ENCODE data around the gene UMODL1. TPM values are rescaled to one million over a fixed set of nuclear protein-coding genes. Genes with fewer than 3 reads are reported as not detected.
"Not testable (repeated sequence)": the region's sequence is repeated elsewhere in the genome, so short reads cannot be mapped to it uniquely, and the experiment has no call there.

Gene UMODL1
- total and polyA plus RNA-seq, 2 donors (not counting 3 experiments of a cell fraction or from before 2014, with no cell fraction given) = not detected

GRCh38 chr21:42078247-42079007, 7.3 kb downstream of the UMODL1 start:
- H3K9me1 ChIP-seq (replicated peaks; ENCODE audit: control insufficient read depth, extremely low read depth, insufficient read depth, low read length); DNase-seq (ENCODE audit: low read depth, low spot score); H3K27ac ChIP-seq (ENCODE audit: insufficient read depth, low read depth, low read length); H3K4me1 ChIP-seq (ENCODE audit: control insufficient read depth, extremely low read depth, insufficient read depth, low read length); FAIRE-seq; H4K20me1 ChIP-seq (replicated peaks; ENCODE audit: control insufficient read depth, extremely low read depth, insufficient read depth, low read length); POLR2A ChIA-PET; H3K36me3 ChIP-seq (ENCODE audit: control insufficient read depth in 2 of 2, extremely low read depth in 1 of 2, insufficient read depth in 2 of 2, low read length in 2 of 2); H3K4me2 ChIP-seq (ENCODE audit: insufficient read depth, low read length); H2AFZ ChIP-seq (ENCODE audit: low read depth, low read length); BruUV-seq (replicated peaks); H3K79me2 ChIP-seq (ENCODE audit: control insufficient read depth, insufficient read depth, low read length); dilution Hi-C loops (cut with MboI; ENCODE audit: extremely low pct_ligation_motif_present, low sequenced_read_pairs); H3K9me3 ChIP-seq (replicated peaks; ENCODE audit: control insufficient read depth, insufficient read depth, low read length); H3K27me3 ChIP-seq (ENCODE audit: control insufficient read depth in 2 of 2, insufficient read depth in 2 of 2, low read length in 2 of 2); H3K4me3 ChIP-seq (replicated peaks in 1 of 3; ENCODE audit: insufficient read depth in 1 of 3, low read depth in 1 of 3, low read length in 3 of 3); CTCF ChIA-PET; intact Hi-C loops (cut with micrococcal nuclease); H3K9ac ChIP-seq (replicated peaks; ENCODE audit: extremely low read depth, insufficient read depth, low read length): not testable (repeated sequence)

GRCh38 chr21:42079008-42079938, 8.2 kb downstream of the UMODL1 start:
- dilution Hi-C loops (cut with MboI; ENCODE audit: extremely low pct_ligation_motif_present, low sequenced_read_pairs) = no loop called here
- CTCF ChIA-PET = interaction anchor here (2.1 kb wide), 1 partner anchor 29 kb away, joined by 7 read pairs; no protein-coding TSS in a partner anchor
- H3K4me2 ChIP-seq (ENCODE audit: insufficient read depth, low read length) = no peak overlapping the region

More at GRCh38 chr21:42079008-42079938, 8.2 kb downstream of the UMODL1 start:
- Histone ChIP-seq H3K79me2 (ENCODE audit: control insufficient read depth, insufficient read depth, low read length) (no peaks in the 10 kb centered on the region), H3K9ac (replicated peaks; ENCODE audit: extremely low read depth, insufficient read depth, low read length) (no peak overlapping the region), H3K4me3 (replicated peaks in 1 of 3; ENCODE audit: insufficient read depth in 1 of 3, low read depth in 1 of 3, low read length in 3 of 3) (no peak overlapping the region), H3K27me3 (ENCODE audit: control insufficient read depth in 2 of 2, insufficient read depth in 2 of 2, low read length in 2 of 2) (peaks cover 0 to 3% of the 10 kb centered on the region in 2 experiments), H3K36me3 (ENCODE audit: control insufficient read depth in 2 of 2, extremely low read depth in 1 of 2, insufficient read depth in 2 of 2, low read length in 2 of 2) (no peaks in the 10 kb centered on the region), H2AFZ (ENCODE audit: low read depth, low read length) (no peak overlapping the region), H3K27ac (ENCODE audit: insufficient read depth, low read depth, low read length) (no peak overlapping the region), H4K20me1 (replicated peaks; ENCODE audit: control insufficient read depth, extremely low read depth, insufficient read depth, low read length) (no peaks in the 10 kb centered on the region), H3K9me1 (replicated peaks; ENCODE audit: control insufficient read depth, extremely low read depth, insufficient read depth, low read length) (no peaks in the 10 kb centered on the region), H3K4me1 (ENCODE audit: control insufficient read depth, extremely low read depth, insufficient read depth, low read length) (no peaks in the 10 kb centered on the region), H3K9me3 (replicated peaks; ENCODE audit: control insufficient read depth, insufficient read depth, low read length) (no peaks in the 10 kb centered on the region)
- FAIRE-seq (no peak), DNase-seq (ENCODE audit: low read depth, low spot score) (no peak)
- intact Hi-C loops (cut with micrococcal nuclease) = no loop called here
- no TSS peak for BruUV-seq (replicated peaks)
- no peak for TF ChIP-seq MYC (IDR thresholded peaks at IDR 0.05; ENCODE audit: low read depth, low read length)
- no peak for TF ChIP-seq POLR2AphosphoS5 (IDR thresholded peaks at IDR 0.05; ENCODE audit: insufficient read depth, low read depth, low read length)
- TF ChIP-seq POLR2A (IDR thresholded peaks at IDR 0.05; ENCODE audit: low read depth, low read length) = no peak
- TF ChIP-seq MAX (IDR thresholded peaks at IDR 0.05; ENCODE audit: insufficient read depth, insufficient read length) = no peak
- no peak for TF ChIP-seq FOS (IDR thresholded peaks at IDR 0.05; ENCODE audit: borderline replicate concordance, insufficient read depth, low read length)
- no peak for TF ChIP-seq GATA2 (IDR thresholded peaks at IDR 0.05; ENCODE audit: insufficient read depth, insufficient read length, low read depth, low read length)
- TF ChIP-seq JUN (IDR thresholded peaks at IDR 0.05; ENCODE audit: borderline replicate concordance, insufficient read depth, insufficient read length, low read depth) = no peak
- TF ChIP-seq EZH2 (IDR thresholded peaks at IDR 0.05; ENCODE audit: borderline replicate concordance, low read depth, low read length, severe bottlenecking) = no peak
- no peak for TF ChIP-seq CTCF (IDR thresholded peaks at IDR 0.05; ENCODE audit: extremely low read depth in 1 of 2, insufficient read depth in 1 of 2, low read depth in 1 of 2, low read length in 2 of 2)
- POLR2A ChIA-PET = no interaction called here

Measured in endothelial cell of umbilical vein (primary cell).